ENCODE data around the gene TMEM161B. TPM values are rescaled to one million over a fixed set of nuclear protein-coding genes. Genes with fewer than 3 reads are reported as not detected.

The TMEM161B gene
- total RNA-seq, 1 donor from 2014 or later = 17.4 TPM

DNA sequence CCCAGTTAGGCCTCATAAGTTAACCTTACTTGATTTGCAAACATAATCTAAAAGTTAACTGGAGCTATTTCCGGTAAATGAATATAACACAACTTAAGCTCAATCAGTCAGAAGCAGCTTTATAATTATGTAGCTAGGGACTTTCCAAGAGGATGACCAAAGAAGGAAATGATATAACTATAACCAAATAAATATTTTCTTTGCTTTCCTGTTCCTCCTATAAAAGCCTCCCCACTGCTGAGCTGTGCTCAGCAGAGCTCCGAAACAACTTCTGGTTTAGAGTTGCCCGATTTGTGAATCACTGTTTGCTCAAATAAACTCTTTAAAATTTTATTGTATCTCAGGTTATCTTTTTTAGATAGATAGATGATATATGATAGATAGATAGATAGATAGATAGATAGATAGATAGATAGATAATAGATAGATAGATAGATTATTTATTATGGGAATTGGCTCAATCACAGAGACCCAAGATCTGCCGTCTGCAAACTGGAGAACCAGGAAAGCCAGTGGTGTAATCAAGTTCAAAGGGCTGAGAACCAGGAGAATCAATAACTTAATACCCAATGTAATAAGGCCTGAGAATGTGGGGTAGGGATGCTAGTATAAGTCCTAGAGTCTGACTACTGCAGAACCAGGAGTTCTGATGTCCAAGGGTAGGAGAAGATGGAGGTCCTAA lies 19.3 kb upstream of the TMEM161B start:
- Histone ChIP-seq H3K4me3 (ENCODE audit: low read depth, low read length) (no peak overlapping the region), H3K36me3 (ENCODE audit: control insufficient read depth, insufficient read depth, low read length) (peaks cover 2% of the 10 kb centered on the region), H3K27me3 (ENCODE audit: control insufficient read depth, insufficient read depth, low read length) (no peaks in the 10 kb centered on the region)
- FAIRE-seq (no peak), DNase-seq (ENCODE audit: low read depth) (no peak)
- TF ChIP-seq, protein P1, sequence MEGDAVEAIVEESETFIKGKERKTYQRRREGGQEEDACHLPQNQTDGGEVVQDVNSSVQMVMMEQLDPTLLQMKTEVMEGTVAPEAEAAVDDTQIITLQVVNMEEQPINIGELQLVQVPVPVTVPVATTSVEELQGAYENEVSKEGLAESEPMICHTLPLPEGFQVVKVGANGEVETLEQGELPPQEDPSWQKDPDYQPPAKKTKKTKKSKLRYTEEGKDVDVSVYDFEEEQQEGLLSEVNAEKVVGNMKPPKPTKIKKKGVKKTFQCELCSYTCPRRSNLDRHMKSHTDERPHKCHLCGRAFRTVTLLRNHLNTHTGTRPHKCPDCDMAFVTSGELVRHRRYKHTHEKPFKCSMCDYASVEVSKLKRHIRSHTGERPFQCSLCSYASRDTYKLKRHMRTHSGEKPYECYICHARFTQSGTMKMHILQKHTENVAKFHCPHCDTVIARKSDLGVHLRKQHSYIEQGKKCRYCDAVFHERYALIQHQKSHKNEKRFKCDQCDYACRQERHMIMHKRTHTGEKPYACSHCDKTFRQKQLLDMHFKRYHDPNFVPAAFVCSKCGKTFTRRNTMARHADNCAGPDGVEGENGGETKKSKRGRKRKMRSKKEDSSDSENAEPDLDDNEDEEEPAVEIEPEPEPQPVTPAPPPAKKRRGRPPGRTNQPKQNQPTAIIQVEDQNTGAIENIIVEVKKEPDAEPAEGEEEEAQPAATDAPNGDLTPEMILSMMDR (IDR thresholded peaks at IDR 0.05; ENCODE audit: insufficient read depth, low read length, severe bottlenecking) = no peak

DNA sequence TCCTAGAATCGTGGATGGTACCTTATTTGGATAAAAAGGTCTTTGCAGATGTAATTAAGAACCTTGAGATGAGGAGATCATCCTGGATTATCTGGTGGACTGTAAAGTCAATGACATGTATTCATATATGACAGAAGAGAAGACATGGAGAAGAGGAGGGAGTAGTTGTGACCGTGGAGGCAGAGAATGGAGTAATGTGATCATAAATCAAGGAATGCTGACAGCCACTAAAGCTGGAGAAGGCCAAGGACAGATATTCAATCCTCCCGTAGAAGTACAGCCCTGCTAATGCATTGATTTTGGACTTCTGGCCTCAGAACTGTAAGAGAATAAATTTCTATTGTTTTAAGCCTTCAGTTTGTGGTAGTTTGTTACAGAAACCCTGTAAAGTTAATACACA lies 18.7 kb upstream of the TMEM161B start:
- no peak overlapping the region for H3K4me3 ChIP-seq (ENCODE audit: low read depth, low read length)
- H3K36me3 ChIP-seq (ENCODE audit: control insufficient read depth, insufficient read depth, low read length) = peaks cover 5% of the 10 kb centered on the region
- no peaks in the 10 kb centered on the region for H3K27me3 ChIP-seq (ENCODE audit: control insufficient read depth, insufficient read depth, low read length)
- FAIRE-seq (no peak), DNase-seq (ENCODE audit: low read depth) (no peak)
- TF ChIP-seq, protein P1 (IDR thresholded peaks at IDR 0.05; ENCODE audit: insufficient read depth, low read length, severe bottlenecking) = no peak

- Histone ChIP-seq H3K36me3 (ENCODE audit: control insufficient read depth, insufficient read depth, low read length) (peaks cover 7% of the 10 kb centered on the region), H3K4me3 (ENCODE audit: low read depth, low read length) (no peak overlapping the region), H3K27me3 (ENCODE audit: control insufficient read depth, insufficient read depth, low read length) (no peaks in the 10 kb centered on the region)
- TF ChIP-seq, protein P1 (IDR thresholded peaks at IDR 0.05; ENCODE audit: insufficient read depth, low read length, severe bottlenecking) = no peak
- DNase-seq (ENCODE audit: low read depth) = no peak
- FAIRE-seq = no peak
These were observed 15.0 kb upstream of the TMEM161B start for GRCh38 chr5:88283690-88284089.

DNA sequence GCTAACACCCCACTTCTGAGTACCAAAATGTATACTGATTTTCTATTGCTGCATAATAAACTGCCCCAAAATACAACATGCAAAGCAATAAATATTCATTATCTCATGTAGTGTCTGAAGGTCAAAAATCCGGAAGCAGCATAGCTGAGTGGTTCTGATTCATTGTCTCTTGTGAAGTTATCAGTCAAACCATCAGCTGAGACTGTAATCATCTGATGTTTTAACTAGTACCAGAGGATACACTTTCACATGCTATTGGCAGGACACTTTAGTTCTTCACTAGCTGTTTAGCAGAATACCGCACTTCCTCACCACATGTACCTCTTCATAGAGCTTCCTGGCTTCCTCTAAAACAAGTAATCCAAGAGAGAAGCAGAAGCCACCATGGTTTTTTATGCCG lies 12.7 kb upstream of the TMEM161B start:
- Histone ChIP-seq H3K4me3 (ENCODE audit: low read depth, low read length) (no peak overlapping the region), H3K27me3 (ENCODE audit: control insufficient read depth, insufficient read depth, low read length) (no peaks in the 10 kb centered on the region), H3K36me3 (ENCODE audit: control insufficient read depth, insufficient read depth, low read length) (peaks cover 5% of the 10 kb centered on the region)
- no peak for FAIRE-seq
- TF ChIP-seq, protein P1 (IDR thresholded peaks at IDR 0.05; ENCODE audit: insufficient read depth, low read length, severe bottlenecking) = no peak
- no peak for DNase-seq (ENCODE audit: low read depth)

GRCh38 chr5:88279584-88279983 lies 10.9 kb upstream of the TMEM161B start:
- no peak for FAIRE-seq
- H3K36me3 ChIP-seq (ENCODE audit: control insufficient read depth, insufficient read depth, low read length) = peaks cover 5% of the 10 kb centered on the region
- DNase-seq (ENCODE audit: low read depth) = peak; percentile 51
- H3K4me3 ChIP-seq (ENCODE audit: low read depth, low read length) = no peak overlapping the region
- TF ChIP-seq, protein P1 (IDR thresholded peaks at IDR 0.05; ENCODE audit: insufficient read depth, low read length, severe bottlenecking) = no peak
- H3K27me3 ChIP-seq (ENCODE audit: control insufficient read depth, insufficient read depth, low read length) = no peaks in the 10 kb centered on the region

GRCh38 chr5:88276378-88276777 lies 7.7 kb upstream of the TMEM161B start:
- Histone ChIP-seq H3K27me3 (ENCODE audit: control insufficient read depth, insufficient read depth, low read length) (no peaks in the 10 kb centered on the region), H3K4me3 (ENCODE audit: low read depth, low read length) (no peak overlapping the region), H3K36me3 (ENCODE audit: control insufficient read depth, insufficient read depth, low read length) (peaks cover 1% of the 10 kb centered on the region)
- TF ChIP-seq, protein P1 (IDR thresholded peaks at IDR 0.05; ENCODE audit: insufficient read depth, low read length, severe bottlenecking) = no peak
- FAIRE-seq (no peak), DNase-seq (ENCODE audit: low read depth) (no peak)
